PC-9 (cell line): ENCODE data around the gene COPZ1. TPM values are rescaled to one million over a fixed set of nuclear protein-coding genes. Genes with fewer than 3 reads are reported as not detected.

Experiments
- BruUV-seq: library from RNA; stranded (reverse); fragments of 400-500 nt; replicated peaks from 2 replicates; lab custom pipeline; 2021; lab: Mats Ljungman, UMichigan
- CTCF ChIA-PET: fragments of 300-600 bp; sonication (Branson Sonifier 250); formaldehyde crosslinking; loops from one replicate; lab custom pipeline; 2022; ENCODE audit warnings: antibody characterized with exemption; lab: Charles Lee
- POLR2A ChIA-PET: fragments of 300-600 bp; sonication (Branson Sonifier 250); formaldehyde crosslinking; loops from one replicate; lab custom pipeline; 2022; ENCODE audit warnings: antibody characterized with exemption; ENCODE audit not compliant: unreplicated experiment; lab: Charles Lee
- DNase-seq, 2 experiments: peaks; one replicate each; pipeline versions ENCODE4 v3.0.0 to v3.0.0-alpha.2; 2015 to 2022; ENCODE audit warnings: mixed read lengths in 1 of 2
- H2AFZ ChIP-seq: fragments of 200-600 bp; sonication (generic); 2 replicates; pipeline ENCODE4 v1.8.1; 2017; ENCODE audit warnings: antibody characterized with exemption
- H3F3A ChIP-seq: fragments of 200-600 bp; sonication (generic); 2 replicates; pipeline ENCODE4 v1.8.1; 2017; ENCODE audit warnings: antibody characterized with exemption, mild to moderate bottlenecking, low read depth; ENCODE audit not compliant: insufficient read depth
- H3K27ac ChIP-seq: fragments of 200-600 bp; sonication (generic); 2 replicates; pipeline ENCODE4 v1.6.1; 2016; ENCODE audit warnings: mixed run types
- H3K27me3 ChIP-seq: fragments of 200-600 bp; sonication (generic); 2 replicates; pipeline ENCODE4 v1.6.1; 2016; ENCODE audit warnings: low read depth, mixed run types; ENCODE audit not compliant: insufficient read depth
- H3K36me3 ChIP-seq: fragments of 200-600 bp; sonication (generic); 2 replicates; pipeline ENCODE4 v1.6.1; 2016; ENCODE audit warnings: low read depth, mixed run types
- H3K4me1 ChIP-seq: fragments of 200-600 bp; sonication (generic); replicated peaks from 2 replicates; pipeline ENCODE4 v1.6.1; 2016; ENCODE audit warnings: mixed run types; ENCODE audit not compliant: insufficient read depth
- H3K4me2 ChIP-seq: fragments of 200-600 bp; sonication (generic); 2 replicates; pipeline ENCODE4 v1.6.1; 2017; ENCODE audit warnings: mixed run types
- H3K4me3 ChIP-seq: fragments of 200-600 bp; sonication (generic); 2 replicates; pipeline ENCODE4 v1.6.1; 2016; ENCODE audit warnings: mixed run types
- H3K79me2 ChIP-seq: fragments of 200-600 bp; sonication (generic); 2 replicates; pipeline ENCODE4 v1.6.1; 2017; ENCODE audit warnings: low read depth, mixed run types
- H3K9me2 ChIP-seq: fragments of 200-600 bp; sonication (generic); 2 replicates; pipeline ENCODE4 v1.8.1; 2017; ENCODE audit warnings: mild to moderate bottlenecking; ENCODE audit not compliant: insufficient read depth
- H3K9me3 ChIP-seq: fragments of 200-600 bp; sonication (generic); 2 replicates; pipeline ENCODE4 v1.8.1; 2016; ENCODE audit warnings: low read depth; ENCODE audit not compliant: insufficient read depth
- H4K20me1 ChIP-seq: fragments of 200-600 bp; sonication (generic); 2 replicates; pipeline ENCODE4 v1.8.1; 2017; ENCODE audit not compliant: insufficient read depth
- EZH2 ChIP-seq: fragments of 200-600 bp; sonication (generic); IDR thresholded peaks from 2 replicates; pipeline ENCODE4 v1.8.0; 2017; ENCODE audit warnings: antibody characterized with exemption, low read depth
- intact Hi-C: fragments of 100-400 bp; cut with micrococcal nuclease; formaldehyde crosslinking; loops from one replicate; pipeline ENCODE4 v1.10.0; 2022; ENCODE audit not compliant: unreplicated experiment
- total RNA-seq: library from RNA; stranded (reverse); gene quantifications from 2 replicates; pipeline ENCODE4 v1.2.3, GENCODE V29; 2021
- TF ChIP-seq, protein P1 (sequence below): fragments of 200-600 bp; sonication (generic); conservative IDR thresholded peaks from 2 replicates; pipeline ENCODE4 v1.6.1; 2017; ENCODE audit warnings: mixed run types, antibody characterized with exemption, mild to moderate bottlenecking, moderate library complexity

Gene COPZ1
- total RNA-seq, 1 experiment from 2014 or later = 232 TPM

DNA sequence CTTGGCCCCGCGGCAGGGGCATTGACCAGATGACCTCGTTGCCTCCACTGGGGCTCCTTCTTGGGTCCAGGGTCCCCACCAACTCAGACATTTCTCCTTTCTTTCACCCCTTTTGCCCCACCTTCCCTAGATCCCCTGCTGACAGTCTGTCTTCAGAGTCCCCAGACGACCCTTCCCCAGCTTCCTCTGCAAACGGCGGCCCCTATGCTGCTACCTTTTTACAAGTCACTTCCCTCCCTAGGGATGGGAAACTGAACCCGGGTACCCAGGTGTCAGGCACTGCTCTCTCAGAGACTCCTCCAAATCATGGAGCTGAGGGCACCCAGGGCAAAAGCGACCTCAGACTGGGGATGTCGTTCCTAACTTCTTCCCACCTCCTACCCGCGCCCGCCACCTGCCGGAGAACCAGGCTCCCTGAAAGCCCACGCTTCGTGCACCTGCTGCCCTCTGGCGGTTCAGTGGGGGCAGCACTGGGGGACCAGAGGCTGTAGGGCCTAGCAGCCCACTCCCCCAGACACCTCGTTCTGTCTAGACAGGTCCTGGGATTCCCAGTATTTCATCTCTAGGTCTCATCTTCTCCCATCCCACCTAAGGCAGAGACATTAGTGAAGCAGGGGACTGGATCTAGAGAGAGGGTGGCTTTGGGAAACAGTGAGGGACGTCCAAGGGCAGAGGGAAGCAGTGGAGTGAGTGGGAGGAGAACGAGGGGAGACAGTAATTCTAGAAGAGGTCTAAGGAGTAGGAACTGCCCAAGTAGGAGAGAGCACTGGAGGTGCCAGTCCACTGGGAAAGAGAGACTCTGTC lies 54.7 kb downstream of the COPZ1 start:
- Histone ChIP-seq H3K9me2 (no peaks in the 10 kb centered on the region), H3K9me3 (no peaks in the 10 kb centered on the region), H3K36me3 (no peaks in the 10 kb centered on the region), H3K4me1 (peaks cover 29% of the 10 kb centered on the region), H2AFZ (peak overlapping the region; percentile 71), H3K4me3 (peak overlapping the region; percentile 59; the same call in 1 of the 2 replicates), H3K27ac (no peak overlapping the region), H4K20me1 (no peaks in the 10 kb centered on the region), H3K4me2 (peak overlapping the region; percentile 94), H3K27me3 (no peaks in the 10 kb centered on the region), H3F3A (peaks cover 4% of the 10 kb centered on the region; the same call in 1 of the 2 replicates), H3K79me2 (no peaks in the 10 kb centered on the region)
- ChIA-PET CTCF (interaction anchor here (0.6 to 2.5 kb wide), 17 partner anchors 9 to 371 kb away, joined by 3 to 19 read pairs (median 4); partner anchors contain the start of genes CBX5 and HOXC8), POLR2A (interaction anchor here (0.5 to 0.9 kb wide), 4 partner anchors 11 to 338 kb away, joined by 3 to 7 read pairs (median 6); no protein-coding TSS in a partner anchor)
- no TSS peak for BruUV-seq
- intact Hi-C loops = loop anchor here (1.0 to 5.0 kb wide), 2 partner anchors 10 to 372 kb away; partner anchors contain the start of gene HOXC8
- peak; percentile 73 to 91 for DNase-seq
- TF ChIP-seq EZH2 = no peak
- TF ChIP-seq, protein P1, sequence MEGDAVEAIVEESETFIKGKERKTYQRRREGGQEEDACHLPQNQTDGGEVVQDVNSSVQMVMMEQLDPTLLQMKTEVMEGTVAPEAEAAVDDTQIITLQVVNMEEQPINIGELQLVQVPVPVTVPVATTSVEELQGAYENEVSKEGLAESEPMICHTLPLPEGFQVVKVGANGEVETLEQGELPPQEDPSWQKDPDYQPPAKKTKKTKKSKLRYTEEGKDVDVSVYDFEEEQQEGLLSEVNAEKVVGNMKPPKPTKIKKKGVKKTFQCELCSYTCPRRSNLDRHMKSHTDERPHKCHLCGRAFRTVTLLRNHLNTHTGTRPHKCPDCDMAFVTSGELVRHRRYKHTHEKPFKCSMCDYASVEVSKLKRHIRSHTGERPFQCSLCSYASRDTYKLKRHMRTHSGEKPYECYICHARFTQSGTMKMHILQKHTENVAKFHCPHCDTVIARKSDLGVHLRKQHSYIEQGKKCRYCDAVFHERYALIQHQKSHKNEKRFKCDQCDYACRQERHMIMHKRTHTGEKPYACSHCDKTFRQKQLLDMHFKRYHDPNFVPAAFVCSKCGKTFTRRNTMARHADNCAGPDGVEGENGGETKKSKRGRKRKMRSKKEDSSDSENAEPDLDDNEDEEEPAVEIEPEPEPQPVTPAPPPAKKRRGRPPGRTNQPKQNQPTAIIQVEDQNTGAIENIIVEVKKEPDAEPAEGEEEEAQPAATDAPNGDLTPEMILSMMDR = peak; percentile 100

DNA sequence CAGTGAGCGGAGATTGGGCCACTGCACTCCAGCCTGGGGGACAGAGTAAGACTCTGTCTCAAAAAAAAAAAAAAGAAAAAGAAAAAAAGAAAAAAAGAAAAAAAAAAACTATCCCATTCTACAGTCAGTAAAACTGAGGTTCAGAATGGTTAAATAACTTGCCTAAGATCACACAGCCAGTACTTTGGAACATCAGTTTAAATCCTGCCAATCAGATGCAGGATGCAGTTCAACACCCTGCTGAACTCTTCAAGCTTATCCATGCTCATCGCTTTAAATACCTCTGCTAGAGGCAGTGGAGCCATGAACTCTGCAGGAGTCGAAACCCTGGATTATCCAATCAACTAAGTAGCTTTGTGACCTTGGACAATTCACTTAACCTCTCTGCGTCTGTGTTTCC lies 56.2 kb downstream of the COPZ1 start:
- DNase-seq = no peak
- H3K27me3 ChIP-seq = no peaks in the 10 kb centered on the region
- ChIA-PET POLR2A (no interaction called here), CTCF (interaction anchor here (0.6 to 2.5 kb wide), 4 partner anchors 10 to 638 kb away, joined by 3 to 19 read pairs (median 6); no protein-coding TSS in a partner anchor)
- peaks cover 36% of the 10 kb centered on the region for H3K4me1 ChIP-seq
- no peak overlapping the region for H3K4me3 ChIP-seq
- TF ChIP-seq, protein P1 = no peak
- TF ChIP-seq EZH2 = no peak
- H3K9me3 ChIP-seq = no peaks in the 10 kb centered on the region
- H4K20me1 ChIP-seq = no peaks in the 10 kb centered on the region
- H3K79me2 ChIP-seq = no peaks in the 10 kb centered on the region
- BruUV-seq = no TSS peak
- H3K4me2 ChIP-seq = no peak overlapping the region
- no peaks in the 10 kb centered on the region for H3K9me2 ChIP-seq
- H3F3A ChIP-seq = peaks cover 6% of the 10 kb centered on the region; the same call in 1 of the 2 replicates
- intact Hi-C loops = no loop called here
- no peaks in the 10 kb centered on the region for H3K36me3 ChIP-seq
- H3K27ac ChIP-seq = no peak overlapping the region
- no peak overlapping the region for H2AFZ ChIP-seq

DNA sequence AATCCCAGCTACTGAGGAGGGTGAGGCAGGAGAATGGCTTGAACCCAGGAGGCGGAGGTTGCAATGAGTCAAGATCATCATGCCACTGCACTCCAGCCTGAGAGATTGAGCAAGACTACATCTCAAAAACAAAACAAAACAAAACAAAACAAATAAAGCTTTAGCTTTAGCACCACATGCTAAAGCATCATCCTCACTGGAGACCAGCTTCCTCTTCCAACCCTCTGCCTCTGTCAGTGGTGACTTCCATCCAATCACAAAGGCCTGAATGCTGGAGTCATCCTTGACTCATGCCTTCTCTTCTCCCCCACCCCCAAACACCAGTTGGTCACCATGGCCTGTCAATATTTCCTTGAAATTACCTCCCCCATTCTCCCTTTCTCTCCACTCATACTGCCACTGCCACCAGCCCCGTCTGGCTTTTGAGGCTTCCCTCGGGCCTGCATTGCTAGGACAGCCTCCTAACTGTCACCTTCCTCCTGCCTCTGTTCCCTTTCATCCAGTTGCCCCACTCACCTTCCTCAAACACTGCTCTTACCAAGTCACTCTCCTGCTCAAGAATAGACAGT lies 58.2 kb downstream of the COPZ1 start:
- POLR2A ChIA-PET = no interaction called here
- no peaks in the 10 kb centered on the region for H4K20me1 ChIP-seq
- H3K27ac ChIP-seq = no peak overlapping the region
- H3K9me3 ChIP-seq = no peaks in the 10 kb centered on the region
- peaks cover 56% of the 10 kb centered on the region for H3K4me1 ChIP-seq
- intact Hi-C loops = no loop called here
- BruUV-seq = no TSS peak
- no peaks in the 10 kb centered on the region for H3K27me3 ChIP-seq
- no peaks in the 10 kb centered on the region for H3K79me2 ChIP-seq
- H3F3A ChIP-seq = peaks cover 23% of the 10 kb centered on the region
- CTCF ChIA-PET = no interaction called here
- no peak overlapping the region for H3K4me3 ChIP-seq
- no peak overlapping the region for H2AFZ ChIP-seq
- no peak overlapping the region for H3K4me2 ChIP-seq
- H3K9me2 ChIP-seq = no peaks in the 10 kb centered on the region
- peak in 1 of 2 experiments; percentile 69 for DNase-seq
- TF ChIP-seq, protein P1 = no peak
- no peak for TF ChIP-seq EZH2
- H3K36me3 ChIP-seq = no peaks in the 10 kb centered on the region
